Left forelimb (tissue), 1 donor: ENCODE results near the gene KANSL3.

Experiments used
- DNase-seq: peaks from one replicate; pipeline ENCODE4 v3.0.0-alpha.2; 2018; ENCODE audit warnings: low spot score

Gene KANSL3

GRCh38 chr2:96604104-96604503, 34.0 kb downstream of the KANSL3 start:
- no peak for DNase-seq

- DNase-seq: no peak
These were observed 35.7 kb downstream of the KANSL3 start for GRCh38 chr2:96602330-96602823.

GRCh38 chr2:96601382-96602292, 36.5 kb downstream of the KANSL3 start:
- no peak for DNase-seq

GRCh38 chr2:96599941-96600340, 38.2 kb downstream of the KANSL3 start:
- DNase-seq: no peak

- DNase-seq: no peak
These were observed 41.5 kb downstream of the KANSL3 start for GRCh38 chr2:96596596-96596995.

- no peak for DNase-seq
These were observed 43.4 kb downstream of the KANSL3 start for GRCh38 chr2:96594691-96595152.

GRCh38 chr2:96594282-96594681, 43.8 kb downstream of the KANSL3 start:
- no peak for DNase-seq

- no peak for DNase-seq
These were observed 46.6 kb downstream of the KANSL3 start for GRCh38 chr2:96591494-96591893.

- no peak for DNase-seq
These were observed 47.1 kb downstream of the KANSL3 start for GRCh38 chr2:96591054-96591453.

- no peak for DNase-seq
These were observed 50.3 kb downstream of the KANSL3 start for GRCh38 chr2:96587843-96588242.

- DNase-seq: no peak
These were observed 54.1 kb downstream of the KANSL3 start for GRCh38 chr2:96584017-96584416.

GRCh38 chr2:96580771-96581170, 57.3 kb downstream of the KANSL3 start:
- DNase-seq: no peak

- no peak for DNase-seq
These were observed 58.7 kb downstream of the KANSL3 start for GRCh38 chr2:96579422-96579821.

- no peak for DNase-seq
These were observed 59.4 kb downstream of the KANSL3 start for GRCh38 chr2:96578731-96579130.

- no peak for DNase-seq
These were observed 60.6 kb downstream of the KANSL3 start for GRCh38 chr2:96577501-96577900.

- DNase-seq: no peak
These were observed 62.2 kb downstream of the KANSL3 start for GRCh38 chr2:96575785-96576456.

GRCh38 chr2:96574364-96574763, 63.7 kb downstream of the KANSL3 start:
- DNase-seq: no peak

- DNase-seq: no peak
These were observed 70.0 kb downstream of the KANSL3 start for GRCh38 chr2:96568094-96568493.

- no peak for DNase-seq
These were observed 73.0 kb downstream of the KANSL3 start for GRCh38 chr2:96565111-96565510.

GRCh38 chr2:96564563-96564962, 73.5 kb downstream of the KANSL3 start:
- no peak for DNase-seq

GRCh38 chr2:96564026-96564425, 74.1 kb downstream of the KANSL3 start:
- no peak for DNase-seq

- DNase-seq: no peak
These were observed 79.6 kb downstream of the KANSL3 start for GRCh38 chr2:96558485-96558884.

- no peak for DNase-seq
These were observed 80.1 kb downstream of the KANSL3 start for GRCh38 chr2:96558061-96558460.
